Upper lobe of left lung (tissue), 6 donors: ENCODE measurements around the gene CIRBP. TPM values are rescaled to one million over a fixed set of nuclear protein-coding genes. Genes with fewer than 3 reads are reported as not detected.

ENCODE experiments used
- ATAC-seq, 2 donors: fragments of 200-7000 bp; cut with Tn5 transposase; one replicate each; pipeline ENCODE4 v1.9.1; 2022; ENCODE audit warnings: mild to moderate bottlenecking in 2 of 2, moderate library complexity in 2 of 2; ENCODE audit not compliant: low FRiP score in 2 of 2
- DNase-seq, 2 donors: peaks; one replicate each; pipeline ENCODE4 v3.0.0-alpha.2; 2019 to 2020
- H3K27ac ChIP-seq, 4 donors: fragments of 200-600 bp; sonication (generic); one replicate each; pipeline ENCODE4 v1.5.1; 2016 to 2019
- H3K27me3 ChIP-seq, 4 donors: fragments of 200-600 bp; sonication (generic); one replicate each; pipeline ENCODE4 v1.5.1; 2017 to 2019
- H3K36me3 ChIP-seq, 4 donors: fragments of 200-600 bp; sonication (generic); one replicate each; pipeline ENCODE4 v1.5.1; 2016 to 2019
- H3K4me1 ChIP-seq, 4 donors: fragments of 200-600 bp; sonication (generic); one replicate each; pipeline ENCODE4 v1.5.1; 2018 to 2019
- H3K4me3 ChIP-seq, 4 donors: fragments of 200-600 bp; sonication (generic); one replicate each; pipeline ENCODE4 v1.5.1; 2017 to 2019; ENCODE audit warnings: mild to moderate bottlenecking in 2 of 4, moderate library complexity in 1 of 4
- H3K9me3 ChIP-seq, 4 donors: fragments of 200-600 bp; sonication (generic); one replicate each; pipeline ENCODE4 v1.5.1; 2018 to 2019
- CTCF ChIP-seq, 6 experiments: fragments of 450-650 bp in 4 of 6; fragments of 200-600 bp in 2 of 6; sonication (generic) in 2 of 6; IDR thresholded peaks; one replicate each; pipeline ENCODE4 v1.5.1; 2016 to 2019; ENCODE audit warnings: antibody characterized with exemption in 6 of 6
- EP300 ChIP-seq, 4 donors: sonication (generic); formaldehyde crosslinking; IDR thresholded peaks; one replicate each; pipeline ENCODE4 v1.5.1; 2017; ENCODE audit warnings: antibody characterized with exemption in 4 of 4, control low read depth in 2 of 4
- POLR2A ChIP-seq, 4 donors: fragments of 450-650 bp; IDR thresholded peaks; one replicate each; pipeline ENCODE4 v1.5.1; 2016 to 2017; ENCODE audit warnings: antibody characterized with exemption in 4 of 4, mild to moderate bottlenecking in 2 of 4
- POLR2AphosphoS5 ChIP-seq, 2 donors: sonication (generic); formaldehyde crosslinking; IDR thresholded peaks; one replicate each; pipeline ENCODE4 v1.5.1; 2017; ENCODE audit warnings: antibody characterized with exemption in 2 of 2
- WGBS, 2 donors: methylation state at CpG; one replicate each; pipeline ENCODE4 v1.1.5; 2017 to 2018; 5-methylcytosine and 5-hydroxymethylcytosine counted together
- total RNA-seq, 6 donors: library from RNA; depleted of rRNA in 4 of 6; stranded (reverse); fragments of >200 nt in 4 of 6; gene quantifications; one replicate each; pipeline versions ENCODE4 v1.1.0 to v1.2.1, GENCODE V29; 2016 to 2021
- donor health status: DM: no; HTN: no; CAD: no; lungs with moderate emphysema.
- donor health status: DM: no; HTN: yes; CAD: no; lungs with severe emphysema.

Gene CIRBP
- 1,000 to 10,000 TPM in 1 of 6 donors, 100 to 1,000 TPM in 5; 326 to 1,348 (median 441) TPM for total RNA-seq

DNA sequence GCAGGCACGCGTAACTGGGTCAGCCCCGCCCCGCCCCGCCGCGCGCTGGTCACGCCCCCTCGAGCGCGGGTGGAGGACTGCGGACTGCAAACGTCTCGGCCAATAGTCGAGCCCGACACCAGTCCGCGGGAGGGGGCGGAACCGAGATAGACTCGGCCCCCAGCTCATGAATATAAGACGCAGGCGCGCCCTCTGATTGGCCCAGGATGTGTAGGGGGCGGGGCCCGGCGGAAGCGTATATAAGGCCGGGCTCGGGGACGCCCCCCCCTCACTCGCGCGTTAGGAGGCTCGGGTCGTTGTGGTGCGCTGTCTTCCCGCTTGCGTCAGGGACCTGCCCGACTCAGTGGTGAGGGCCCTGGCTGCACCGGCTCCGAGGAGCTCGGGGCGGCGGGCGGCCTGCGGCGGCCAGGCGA is at the start of gene CIRBP:
Gene CIRBP (plus strand): TSS at position 268 of the 413 bp plus-strand sequence. CDS start 1,602 bp downstream, outside the sequence.
- peak; percentile 84 to 92 for ATAC-seq
- peaks cover 79 to 92% (median 84%) of the 10 kb centered on the region in 4 donors for H3K4me1 ChIP-seq
- WGBS, 2 donors = 1% methylated on average over 40 of the region's 50 CpGs; no CpG with 5 or more reads in 1 of the 2 donors
- peak within 1 kb of the TSS; percentile 65 to 89 (median 75) for H3K4me3 ChIP-seq
- no peaks in the 10 kb centered on the region for H3K27me3 ChIP-seq
- H3K27ac ChIP-seq = peak within 1 kb of the TSS; percentile 94 to 100 (median 99)
- H3K36me3 ChIP-seq = peaks cover 25 to 40% (median 32%) of the 10 kb centered on the region in 4 donors
- peak; percentile 96 to 100 (median 98) for TF ChIP-seq POLR2A (IDR thresholded peaks at IDR 0.05)
- peak in 1 of 4 donors; percentile 63 for TF ChIP-seq EP300 (IDR thresholded peaks at IDR 0.05)
- TF ChIP-seq POLR2AphosphoS5 (IDR thresholded peaks at IDR 0.05) = peak; percentile 98 to 100
- peak in 2 of 6 experiments; percentile 34 to 40 for TF ChIP-seq CTCF (IDR thresholded peaks at IDR 0.05)
- peak; percentile 100 for DNase-seq
- no peaks in the 10 kb centered on the region for H3K9me3 ChIP-seq

DNA sequence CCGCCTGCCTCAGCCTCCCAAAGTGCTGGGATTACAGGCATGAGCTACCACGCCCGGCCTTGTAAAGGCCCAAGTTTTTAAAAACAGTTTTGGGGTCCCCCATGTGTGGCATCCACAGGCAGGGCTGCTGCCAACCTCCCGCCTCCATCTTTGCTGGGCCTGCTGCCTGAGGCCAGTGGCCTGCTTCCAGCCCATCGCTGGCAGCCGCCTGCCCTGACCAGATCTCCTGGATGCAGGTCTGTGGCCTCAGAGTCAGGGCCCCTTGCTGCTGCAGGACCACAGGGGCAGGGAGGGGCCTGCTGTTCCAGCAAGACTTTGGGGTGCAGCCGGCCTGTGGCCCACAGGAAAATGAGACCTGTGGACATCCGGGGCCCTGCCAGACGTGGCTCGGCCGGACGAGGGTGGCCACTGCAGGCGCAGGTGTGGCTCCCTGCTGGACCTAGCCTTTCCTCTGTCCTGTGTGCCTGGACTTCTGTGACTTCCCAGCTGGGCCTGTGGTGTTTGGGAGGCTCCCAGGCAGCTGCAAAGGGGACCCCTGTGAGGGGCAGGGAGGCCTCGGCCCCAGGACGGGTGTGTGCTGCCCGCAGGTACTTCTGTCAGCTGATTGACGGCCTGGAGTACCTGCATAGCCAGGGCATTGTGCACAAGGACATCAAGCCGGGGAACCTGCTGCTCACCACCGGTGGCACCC is 49.2 kb upstream of the CIRBP start:
- peaks cover 14 to 42% (median 22%) of the 10 kb centered on the region in 4 donors for H3K4me1 ChIP-seq
- DNase-seq (peak in 1 of 2 donors; percentile 75), ATAC-seq (no peak)
- H3K9me3 ChIP-seq = no peaks in the 10 kb centered on the region
- WGBS, 2 donors = 86 to 96% methylated on average over 1 to 13 of the region's 19 CpGs
- peaks cover 11 to 53% (median 41%) of the 10 kb centered on the region in 4 donors for H3K36me3 ChIP-seq
- no peak overlapping the region for H3K27ac ChIP-seq
- H3K27me3 ChIP-seq = no peaks in the 10 kb centered on the region
- TF ChIP-seq POLR2AphosphoS5 (IDR thresholded peaks at IDR 0.05) (no peak), EP300 (IDR thresholded peaks at IDR 0.05) (no peak), POLR2A (IDR thresholded peaks at IDR 0.05) (no peak), CTCF (IDR thresholded peaks at IDR 0.05) (no peak)
- H3K4me3 ChIP-seq = no peak overlapping the region

GRCh38 chr19:1220477-1220930 is 48.6 kb upstream of the CIRBP start:
- DNase-seq = peak in 1 of 2 donors; percentile 80
- Histone ChIP-seq H3K36me3 (peaks cover 11 to 59% (median 44%) of the 10 kb centered on the region in 4 donors), H3K9me3 (no peaks in the 10 kb centered on the region), H3K27me3 (no peaks in the 10 kb centered on the region), H3K4me3 (no peak overlapping the region), H3K4me1 (peaks cover 8 to 37% (median 17%) of the 10 kb centered on the region in 4 donors), H3K27ac (no peak overlapping the region)
- 89 to 100% methylated on average over 1 to 31 of the region's 33 CpGs for WGBS, 2 donors
- no peak for ATAC-seq
- TF ChIP-seq POLR2AphosphoS5 (IDR thresholded peaks at IDR 0.05) = no peak
- no peak for TF ChIP-seq CTCF (IDR thresholded peaks at IDR 0.05)
- TF ChIP-seq POLR2A (IDR thresholded peaks at IDR 0.05) = no peak
- TF ChIP-seq EP300 (IDR thresholded peaks at IDR 0.05) = no peak

- no peaks in the 10 kb centered on the region for H3K27me3 ChIP-seq
- H3K27ac ChIP-seq = peak overlapping the region in 2 of 4 donors; percentile 9 to 15
- TF ChIP-seq POLR2AphosphoS5 (IDR thresholded peaks at IDR 0.05) (no peak), CTCF (IDR thresholded peaks at IDR 0.05) (peak; percentile 50 to 80 (median 72)), EP300 (IDR thresholded peaks at IDR 0.05) (no peak)
- H3K9me3 ChIP-seq = no peaks in the 10 kb centered on the region
- peak in 1 of 2 donors; percentile 72 for ATAC-seq
- H3K4me3 ChIP-seq = no peak overlapping the region
- peak; percentile 48 to 87 for DNase-seq
- H3K36me3 ChIP-seq = peaks cover 11 to 66% (median 48%) of the 10 kb centered on the region in 4 donors
- peaks cover under 1 to 29% (median 9%) of the 10 kb centered on the region in 4 donors for H3K4me1 ChIP-seq
- 76% methylated on average over 38 of the region's 38 CpGs; no CpG with 5 or more reads in 1 of the 2 donors for WGBS, 2 donors
Measured at GRCh38 chr19:1220976-1221903, 47.9 kb upstream of the CIRBP start.
